Ascending aorta (tissue), 2 donors: ENCODE results near the gene RAD51. TPM values are rescaled to one million over a fixed set of nuclear protein-coding genes. Genes with fewer than 3 reads are reported as not detected.

Experiments used
- DNase-seq, 2 donors: peaks; one replicate each; pipeline ENCODE4 v3.0.0-alpha.2; 2019; ENCODE audit warnings: low spot score in 2 of 2
- H3K27ac ChIP-seq, 2 donors: fragments of 200-600 bp; sonication (generic); one replicate each; pipeline ENCODE4 v1.5.1; 2016 to 2017; ENCODE audit warnings: mild to moderate bottlenecking in 1 of 2
- H3K27me3 ChIP-seq: fragments of 200-600 bp; sonication (generic); one replicate; pipeline ENCODE4 v1.5.1; 2017
- H3K36me3 ChIP-seq, 2 donors: fragments of 200-600 bp; sonication (generic); one replicate each; pipeline ENCODE4 v1.5.1; 2016
- H3K4me1 ChIP-seq, 2 donors: fragments of 200-600 bp; sonication (generic); one replicate each; pipeline ENCODE4 v1.5.1; 2016 to 2017; ENCODE audit warnings: mild to moderate bottlenecking in 1 of 2
- H3K4me3 ChIP-seq, 2 donors: fragments of 200-600 bp; sonication (generic); one replicate each; pipeline ENCODE4 v1.5.1; 2016 to 2017; ENCODE audit warnings: mild to moderate bottlenecking in 1 of 2
- H3K9me3 ChIP-seq, 2 donors: fragments of 200-600 bp; sonication (generic); one replicate each; pipeline ENCODE4 v1.5.1; 2016
- intact Hi-C: fragments of 100-400 bp; cut with DNase I; formaldehyde crosslinking; loops from one replicate; pipeline ENCODE4 v1.15.1; 2023
- total RNA-seq: library from RNA; depleted of rRNA; stranded (reverse); fragments of >200 nt; gene quantifications from one replicate; pipeline ENCODE4 v1.1.0, GENCODE V29; 2016
- TF ChIP-seq, protein P1 (sequence below), 3 experiments: fragments of 200-600 bp in 2 of 3; fragments of 450-650 bp in 1 of 3; sonication (generic) in 2 of 3; IDR thresholded peaks; one replicate each; pipeline ENCODE4 v1.5.1; 2016 to 2019; ENCODE audit warnings: antibody characterized with exemption in 3 of 3, mild to moderate bottlenecking in 1 of 3, moderate library complexity in 1 of 3

Gene RAD51
- total RNA-seq, 1 donor from 2014 or later = not detected

DNA sequence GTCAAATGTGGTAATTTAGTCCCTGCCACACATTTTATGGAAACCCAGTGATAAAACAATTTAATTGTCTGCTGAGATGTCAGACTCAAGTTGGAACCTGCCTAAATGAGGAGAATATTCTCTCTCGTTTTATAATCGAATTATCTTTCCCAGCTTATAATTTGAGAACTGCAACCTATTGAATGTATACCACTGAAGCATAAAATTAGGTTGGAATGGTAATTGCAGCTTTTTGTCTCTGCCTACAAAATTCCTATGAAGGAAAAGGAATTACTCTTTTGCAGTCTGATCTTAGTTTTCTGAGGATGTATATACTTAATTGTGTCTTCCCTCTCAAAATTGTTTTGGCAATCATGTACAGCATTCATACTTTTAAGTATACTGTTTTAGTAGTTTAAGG lies 28.9 kb downstream of the RAD51 start:
- Histone ChIP-seq H3K9me3 (no peaks in the 10 kb centered on the region), H3K27me3 (no peaks in the 10 kb centered on the region), H3K27ac (no peak overlapping the region), H3K36me3 (no peaks in the 10 kb centered on the region), H3K4me3 (no peak overlapping the region), H3K4me1 (no peaks in the 10 kb centered on the region)
- TF ChIP-seq, protein P1, sequence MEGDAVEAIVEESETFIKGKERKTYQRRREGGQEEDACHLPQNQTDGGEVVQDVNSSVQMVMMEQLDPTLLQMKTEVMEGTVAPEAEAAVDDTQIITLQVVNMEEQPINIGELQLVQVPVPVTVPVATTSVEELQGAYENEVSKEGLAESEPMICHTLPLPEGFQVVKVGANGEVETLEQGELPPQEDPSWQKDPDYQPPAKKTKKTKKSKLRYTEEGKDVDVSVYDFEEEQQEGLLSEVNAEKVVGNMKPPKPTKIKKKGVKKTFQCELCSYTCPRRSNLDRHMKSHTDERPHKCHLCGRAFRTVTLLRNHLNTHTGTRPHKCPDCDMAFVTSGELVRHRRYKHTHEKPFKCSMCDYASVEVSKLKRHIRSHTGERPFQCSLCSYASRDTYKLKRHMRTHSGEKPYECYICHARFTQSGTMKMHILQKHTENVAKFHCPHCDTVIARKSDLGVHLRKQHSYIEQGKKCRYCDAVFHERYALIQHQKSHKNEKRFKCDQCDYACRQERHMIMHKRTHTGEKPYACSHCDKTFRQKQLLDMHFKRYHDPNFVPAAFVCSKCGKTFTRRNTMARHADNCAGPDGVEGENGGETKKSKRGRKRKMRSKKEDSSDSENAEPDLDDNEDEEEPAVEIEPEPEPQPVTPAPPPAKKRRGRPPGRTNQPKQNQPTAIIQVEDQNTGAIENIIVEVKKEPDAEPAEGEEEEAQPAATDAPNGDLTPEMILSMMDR (IDR thresholded peaks at IDR 0.05) = no peak
- no peak for DNase-seq
- intact Hi-C loops = no loop called here

DNA sequence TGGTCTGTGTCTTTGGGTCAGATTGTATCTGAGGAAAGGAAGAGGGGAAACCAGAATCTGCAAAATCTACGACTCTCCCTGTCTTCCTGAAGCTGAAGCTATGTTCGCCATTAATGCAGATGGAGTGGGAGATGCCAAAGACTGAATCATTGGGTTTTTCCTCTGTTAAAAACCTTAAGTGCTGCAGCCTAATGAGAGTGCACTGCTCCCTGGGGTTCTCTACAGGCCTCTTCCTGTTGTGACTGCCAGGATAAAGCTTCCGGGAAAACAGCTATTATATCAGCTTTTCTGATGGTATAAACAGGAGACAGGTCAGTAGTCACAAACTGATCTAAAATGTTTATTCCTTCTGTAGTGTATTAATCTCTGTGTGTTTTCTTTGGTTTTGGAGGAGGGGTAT lies 36.1 kb downstream of the RAD51 start:
- H3K36me3 ChIP-seq = peaks cover 2 to 34% of the 10 kb centered on the region in 2 donors
- TF ChIP-seq, protein P1 (IDR thresholded peaks at IDR 0.05) = no peak
- no peaks in the 10 kb centered on the region for H3K4me1 ChIP-seq
- DNase-seq = no peak
- no peak overlapping the region for H3K4me3 ChIP-seq
- intact Hi-C loops = no loop called here
- H3K9me3 ChIP-seq = no peaks in the 10 kb centered on the region
- no peak overlapping the region for H3K27ac ChIP-seq
- no peaks in the 10 kb centered on the region for H3K27me3 ChIP-seq

DNA sequence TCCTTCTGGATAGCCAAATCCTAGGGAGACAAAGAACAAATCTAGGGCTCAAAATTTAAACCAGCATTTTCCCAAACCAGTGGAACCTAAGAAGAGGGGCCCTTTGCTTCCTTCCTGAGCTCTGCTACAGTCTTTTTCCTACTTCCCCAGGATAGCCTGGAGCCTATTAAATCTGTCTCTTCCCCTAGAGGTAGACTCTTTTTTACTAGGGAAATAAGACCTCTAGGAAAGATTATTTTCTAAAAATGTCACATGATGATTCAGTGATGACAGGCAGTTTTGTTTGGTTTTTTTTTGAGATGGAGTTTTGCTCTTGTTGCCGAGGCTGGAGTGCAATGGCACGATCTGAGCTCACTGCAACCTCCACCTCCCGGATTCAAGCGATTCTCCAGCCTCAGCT lies 41.6 kb downstream of the RAD51 start:
- peaks cover 51 to 81% of the 10 kb centered on the region in 2 donors for H3K36me3 ChIP-seq
- H3K27ac ChIP-seq = no peak overlapping the region
- TF ChIP-seq, protein P1 (IDR thresholded peaks at IDR 0.05) = no peak
- DNase-seq = no peak
- H3K4me3 ChIP-seq = no peak overlapping the region
- intact Hi-C loops = no loop called here
- H3K9me3 ChIP-seq = no peaks in the 10 kb centered on the region
- no peaks in the 10 kb centered on the region for H3K27me3 ChIP-seq
- no peaks in the 10 kb centered on the region for H3K4me1 ChIP-seq

DNA sequence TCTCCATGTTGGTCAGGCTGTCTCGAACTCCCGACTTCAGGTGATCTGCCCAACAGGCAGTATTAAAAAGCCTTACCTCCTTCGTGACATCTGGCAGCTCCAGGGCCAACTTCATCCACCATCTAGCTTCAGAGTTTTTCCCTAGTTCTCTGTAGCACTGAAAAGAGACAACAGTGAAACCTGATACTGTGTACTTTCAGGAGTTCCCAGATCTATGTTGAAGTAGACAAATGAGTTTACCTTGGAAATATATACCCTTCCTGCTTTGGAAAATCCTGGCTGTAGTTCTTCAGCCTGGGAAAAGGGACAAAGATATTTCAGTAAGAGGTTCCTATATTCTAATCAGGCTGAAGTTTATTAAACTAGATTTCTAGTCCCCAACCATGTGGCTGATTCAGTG lies 42.1 kb downstream of the RAD51 start:
- intact Hi-C loops = no loop called here
- Histone ChIP-seq H3K9me3 (no peaks in the 10 kb centered on the region), H3K27ac (no peak overlapping the region), H3K4me3 (no peak overlapping the region), H3K36me3 (peaks cover 53 to 82% of the 10 kb centered on the region in 2 donors), H3K4me1 (no peaks in the 10 kb centered on the region), H3K27me3 (no peaks in the 10 kb centered on the region)
- DNase-seq = no peak
- TF ChIP-seq, protein P1 (IDR thresholded peaks at IDR 0.05) = no peak

DNA sequence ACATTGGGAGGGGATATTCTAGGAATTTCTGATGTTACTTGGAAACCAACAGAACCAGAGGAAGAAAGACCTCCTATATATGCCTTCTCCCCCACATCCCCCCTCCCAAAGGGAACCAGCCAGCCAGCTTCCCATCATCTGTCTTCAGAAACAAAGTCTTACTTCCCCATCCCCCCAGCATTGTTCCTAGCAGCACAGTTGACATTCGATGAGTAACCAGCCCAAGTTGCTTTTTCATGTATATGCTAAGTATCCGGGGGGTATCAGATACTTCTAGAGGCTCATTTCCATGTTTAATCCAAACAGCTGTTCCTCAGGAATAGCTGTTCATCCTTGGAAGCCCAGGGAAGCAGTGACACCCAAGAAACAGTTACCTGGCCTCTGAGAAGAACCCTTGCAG lies 44.1 kb downstream of the RAD51 start:
- Histone ChIP-seq H3K27me3 (no peaks in the 10 kb centered on the region), H3K4me1 (no peaks in the 10 kb centered on the region), H3K36me3 (peaks cover 65 to 87% of the 10 kb centered on the region in 2 donors), H3K9me3 (no peaks in the 10 kb centered on the region), H3K27ac (no peak overlapping the region), H3K4me3 (no peak overlapping the region)
- no peak for DNase-seq
- intact Hi-C loops = no loop called here
- TF ChIP-seq, protein P1 (IDR thresholded peaks at IDR 0.05) = no peak

DNA sequence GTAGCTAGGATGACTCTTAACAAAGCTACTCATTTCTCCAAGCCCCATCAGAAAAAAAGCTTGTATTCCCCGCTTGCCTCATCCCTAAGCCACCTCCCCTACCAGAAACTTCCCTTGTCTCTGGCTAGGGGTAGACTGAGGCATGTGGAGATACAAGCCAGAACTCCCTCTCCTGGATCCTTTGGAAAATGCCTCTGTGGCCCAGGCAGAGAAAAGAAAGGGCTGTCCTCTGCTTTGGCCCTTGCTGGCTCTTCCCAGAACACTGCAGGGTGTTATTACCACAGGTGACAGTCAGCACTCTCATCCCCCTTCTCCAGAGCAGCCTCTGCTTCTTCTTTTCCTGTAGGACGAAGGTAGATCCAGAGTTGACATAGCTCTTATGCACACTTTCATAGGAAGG lies 44.9 kb downstream of the RAD51 start:
- no peaks in the 10 kb centered on the region for H3K27me3 ChIP-seq
- TF ChIP-seq, protein P1 (IDR thresholded peaks at IDR 0.05) = no peak
- no peak overlapping the region for H3K4me3 ChIP-seq
- H3K4me1 ChIP-seq = no peaks in the 10 kb centered on the region
- no peak overlapping the region for H3K27ac ChIP-seq
- peaks cover 71 to 87% of the 10 kb centered on the region in 2 donors for H3K36me3 ChIP-seq
- intact Hi-C loops = no loop called here
- H3K9me3 ChIP-seq = no peaks in the 10 kb centered on the region
- DNase-seq = no peak
